ENCODE results near the gene ELANE.
"Not testable (repeated sequence)": the region's sequence is repeated elsewhere in the genome, so short reads cannot be mapped to it uniquely, and the experiment has no call there.

The ELANE gene

DNA sequence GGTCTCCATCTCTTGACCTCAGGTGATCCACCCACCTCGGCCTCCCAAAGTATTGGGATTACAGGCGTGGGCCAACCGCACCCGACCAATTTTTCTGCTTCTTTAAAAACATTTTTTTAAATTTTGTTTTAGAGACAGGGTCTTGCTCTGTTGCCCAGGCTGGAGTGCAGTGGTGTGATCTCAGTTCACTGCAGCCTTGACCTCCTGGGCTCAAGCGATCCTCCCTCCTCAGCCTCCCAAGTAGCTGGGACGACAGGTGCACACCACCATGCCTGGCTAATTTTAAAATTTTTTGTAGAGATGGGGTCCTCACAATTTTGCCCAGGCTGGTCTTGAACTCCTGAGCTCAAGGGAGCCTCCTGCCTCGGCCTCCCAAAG, 9.3 kb upstream of the ELANE start:
- DNase-seq (ENCODE audit: low read depth in 3 of 3) = not testable (repeated sequence)

DNA sequence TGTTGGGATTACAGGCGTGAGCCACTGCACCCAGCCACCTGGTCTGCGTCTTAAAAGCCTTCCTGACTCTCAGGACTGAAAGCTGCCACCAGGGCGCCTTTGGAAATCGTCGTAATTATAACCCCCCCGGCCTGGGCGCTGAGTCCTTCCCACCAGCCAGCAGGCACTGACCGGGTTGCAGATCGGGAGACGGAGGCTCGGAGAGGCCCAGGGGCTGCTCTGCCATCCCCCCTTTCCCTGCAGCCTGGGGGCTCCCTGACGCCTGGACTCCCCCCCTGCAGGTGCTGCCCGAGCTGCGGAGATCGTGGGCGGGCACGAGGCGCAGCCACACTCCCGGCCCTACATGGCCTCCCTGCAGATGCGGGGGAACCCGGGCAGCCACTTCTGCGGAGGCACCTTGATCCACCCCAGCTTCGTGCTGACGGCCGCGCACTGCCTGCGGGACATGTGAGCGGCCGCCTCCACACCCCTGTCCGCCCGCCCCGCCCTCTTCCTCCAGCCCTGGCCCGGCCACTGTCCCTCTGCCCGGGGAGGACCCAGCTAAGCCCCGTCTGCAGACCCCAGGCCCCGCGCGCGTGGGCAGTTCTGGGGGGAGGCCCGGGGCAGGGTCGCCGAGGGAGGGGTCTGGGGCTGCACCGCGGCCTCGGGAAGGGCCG, 8.8 kb upstream of the ELANE start:
- DNase-seq (ENCODE audit: low read depth in 3 of 3) = no peak

DNA sequence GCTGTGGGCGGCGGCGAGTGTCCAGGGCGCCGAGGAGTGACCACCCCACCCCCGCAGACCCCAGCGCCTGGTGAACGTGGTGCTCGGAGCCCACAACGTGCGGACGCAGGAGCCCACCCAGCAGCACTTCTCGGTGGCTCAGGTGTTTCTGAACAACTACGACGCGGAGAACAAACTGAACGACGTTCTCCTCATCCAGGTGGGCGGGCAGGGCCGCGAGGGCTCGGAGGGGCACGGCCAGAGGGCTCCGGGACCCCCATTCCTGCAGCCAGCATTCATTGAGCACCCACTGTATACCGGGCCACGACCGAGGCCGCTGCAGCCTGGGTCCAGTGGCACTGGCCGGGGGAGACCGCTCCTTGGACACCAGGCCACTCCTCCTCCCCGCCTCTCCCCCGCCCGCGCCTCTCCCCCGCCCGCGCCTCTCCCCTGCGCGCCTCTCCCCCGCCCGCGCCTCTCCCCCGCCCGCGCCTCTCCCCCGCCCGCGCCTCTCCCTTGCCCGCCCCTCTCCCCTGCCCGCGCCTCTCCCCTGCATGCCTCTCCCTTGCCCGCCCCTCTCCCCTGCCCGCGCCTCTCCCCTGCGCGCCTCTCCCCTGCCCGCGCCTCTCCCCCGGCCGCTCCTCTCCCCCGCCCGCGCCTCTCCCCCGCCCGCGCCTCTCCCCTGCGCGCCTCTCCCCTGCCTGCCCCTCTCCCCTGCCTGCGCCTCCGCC, 8.1 kb upstream of the ELANE start:
- no peak for DNase-seq (ENCODE audit: low read depth in 3 of 3)

DNA sequence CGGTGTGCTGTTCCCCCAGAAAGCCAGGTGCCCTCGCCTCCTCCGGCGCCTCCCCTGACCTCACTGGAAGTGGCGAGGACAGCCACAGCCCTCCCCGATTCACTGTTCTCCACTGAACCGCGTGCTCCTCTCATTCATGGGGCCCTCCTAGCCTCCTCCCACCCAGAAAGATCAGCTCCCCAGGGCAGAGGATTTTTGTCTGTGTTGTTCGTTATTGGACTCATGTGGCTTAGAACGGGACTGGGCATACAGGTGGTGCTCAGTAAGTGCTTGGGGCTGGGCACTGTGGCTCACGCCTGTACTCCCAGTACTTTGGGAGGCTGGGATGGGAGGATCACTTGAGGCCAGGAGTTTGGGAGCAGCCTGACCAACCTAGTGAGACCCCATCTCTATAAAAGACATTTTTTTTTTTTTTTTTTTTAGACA, 7.5 kb upstream of the ELANE start:
- no peak for DNase-seq (ENCODE audit: low read depth in 3 of 3)

DNA sequence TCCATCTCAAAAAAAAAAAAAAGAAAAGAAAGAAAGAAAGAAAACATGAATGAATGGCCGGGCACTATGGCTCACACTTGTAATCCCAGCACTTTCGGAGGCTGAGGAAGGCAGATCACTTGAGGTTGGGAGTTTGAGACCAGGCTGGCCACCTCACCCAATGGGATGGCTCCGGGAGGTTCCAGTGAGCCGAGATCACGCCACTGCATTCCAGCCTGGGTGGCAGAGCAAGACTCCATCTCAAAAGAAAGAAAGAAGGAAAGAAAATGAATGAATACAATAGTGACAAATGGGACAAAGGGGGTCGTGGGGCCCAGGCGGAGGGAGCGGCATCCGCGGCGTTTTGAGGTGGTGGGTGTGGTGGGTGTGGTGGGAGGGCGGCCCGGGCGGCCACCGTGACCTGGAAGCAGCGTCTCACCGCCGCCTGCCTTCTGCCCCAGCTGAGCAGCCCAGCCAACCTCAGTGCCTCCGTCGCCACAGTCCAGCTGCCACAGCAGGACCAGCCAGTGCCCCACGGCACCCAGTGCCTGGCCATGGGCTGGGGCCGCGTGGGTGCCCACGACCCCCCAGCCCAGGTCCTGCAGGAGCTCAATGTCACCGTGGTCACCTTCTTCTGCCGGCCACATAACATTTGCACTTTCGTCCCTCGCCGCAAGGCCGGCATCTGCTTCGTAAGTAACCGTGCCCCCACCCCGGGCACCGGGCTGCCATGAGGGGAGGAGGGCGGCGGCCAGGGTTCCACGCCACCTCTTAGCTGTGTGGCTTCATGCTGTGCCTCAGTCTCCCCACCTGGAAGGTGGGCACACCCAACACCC, 6.2 kb upstream of the ELANE start:
- DNase-seq (ENCODE audit: low read depth in 3 of 3) = no peak

DNA sequence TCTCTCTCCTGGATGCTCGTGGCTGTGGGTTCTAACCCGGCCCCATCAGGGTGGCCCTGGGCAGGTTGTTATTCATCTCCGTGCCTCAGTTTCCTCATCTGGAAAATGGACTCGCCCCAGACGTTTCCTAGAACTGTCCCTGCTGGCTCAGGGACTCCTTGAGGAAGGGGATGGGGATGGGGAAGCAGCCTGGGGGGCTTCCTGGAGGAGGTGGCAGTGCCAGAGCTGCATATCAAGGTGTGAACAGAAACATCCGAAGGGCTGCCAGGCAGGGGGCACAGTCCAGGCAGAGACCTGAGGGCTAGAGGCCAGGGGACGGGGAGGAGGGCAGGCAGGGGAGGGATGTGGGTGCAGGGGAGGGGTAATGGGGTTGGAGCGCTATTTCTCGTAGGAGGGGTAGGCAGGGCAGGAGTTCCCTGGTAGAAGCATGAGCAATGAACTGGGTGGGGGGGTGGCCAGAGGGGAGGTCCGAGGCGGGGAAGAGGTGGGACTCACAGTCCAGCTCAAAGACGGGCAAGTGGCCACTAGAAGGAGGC, 3.6 kb upstream of the ELANE start:
- no peak for DNase-seq (ENCODE audit: low read depth in 3 of 3)

DNA sequence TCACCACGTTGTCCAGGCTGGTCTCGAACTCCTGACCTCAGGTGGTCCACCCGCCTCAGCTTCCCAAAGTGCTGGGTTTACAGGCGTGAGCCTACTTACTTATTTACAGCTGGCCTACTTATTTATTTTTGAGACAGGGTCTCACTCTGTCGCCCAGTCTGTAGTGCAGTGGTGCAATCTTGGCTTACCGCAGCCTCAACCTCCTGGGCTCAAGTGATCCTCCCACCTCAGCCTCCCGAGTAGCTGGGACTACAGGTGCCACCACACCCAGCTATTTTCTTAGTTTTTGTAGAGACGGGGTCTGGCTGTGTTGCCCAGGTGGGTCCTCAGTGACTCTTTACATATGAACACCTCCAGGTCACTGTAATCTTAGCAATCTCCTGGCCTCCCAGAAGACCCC, 2.9 kb upstream of the ELANE start:
- DNase-seq (ENCODE audit: low read depth in 3 of 3) = not testable (repeated sequence)

DNA sequence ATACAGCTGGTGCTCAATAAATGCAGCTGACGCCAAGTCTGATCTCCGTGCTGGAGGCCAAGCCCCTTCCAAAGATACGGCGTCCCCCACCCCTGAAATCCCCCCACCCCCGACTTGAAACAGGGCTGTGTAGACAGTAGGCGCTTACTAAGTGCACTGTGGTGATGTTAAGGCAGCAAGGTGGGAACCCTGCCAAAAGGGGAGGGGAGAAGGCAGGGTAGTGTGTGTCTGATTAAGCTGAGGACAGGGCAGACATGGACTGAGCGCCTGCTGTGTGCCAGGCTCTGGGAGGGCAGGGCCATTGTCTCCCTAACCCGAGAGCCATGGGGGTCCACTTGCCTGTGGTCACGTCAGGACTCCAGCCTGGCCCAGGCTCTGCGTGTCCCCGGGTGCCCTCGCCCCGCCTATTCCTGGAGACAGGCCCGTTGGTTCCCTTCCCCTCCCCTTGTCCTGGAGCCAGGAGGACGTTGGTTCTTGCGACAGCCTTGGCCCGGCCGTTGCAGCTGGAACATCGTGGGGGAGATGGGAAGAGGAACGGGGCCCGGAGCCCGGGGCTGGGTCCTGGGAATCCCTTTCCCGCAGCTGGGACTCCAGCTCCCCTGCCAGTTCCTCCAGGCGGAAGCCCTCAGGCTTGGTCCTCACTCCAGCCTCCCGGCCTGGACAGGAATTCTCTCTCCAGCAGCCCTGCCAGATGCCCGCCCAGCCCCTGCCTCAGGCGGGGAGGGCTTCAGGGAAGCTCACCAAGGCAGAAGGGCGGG, 1.7 kb upstream of the ELANE start:
- no peak for DNase-seq (ENCODE audit: low read depth in 3 of 3)

DNA sequence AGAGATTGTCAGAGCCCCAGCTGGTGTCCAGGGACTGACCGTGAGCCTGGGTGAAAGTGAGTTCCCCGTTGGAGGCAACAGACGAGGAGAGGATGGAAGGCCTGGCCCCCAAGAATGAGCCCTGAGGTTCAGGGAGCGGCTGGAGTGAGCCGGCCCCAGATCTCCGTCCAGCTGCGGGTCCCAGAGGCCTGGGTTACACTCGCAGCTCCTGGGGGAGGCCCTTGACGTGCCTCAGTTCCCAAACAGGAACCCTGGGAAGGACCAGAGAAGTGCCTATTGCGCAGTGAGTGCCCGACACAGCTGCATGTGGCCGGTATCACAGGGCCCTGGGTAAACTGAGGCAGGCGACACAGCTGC, 1.1 kb upstream of the ELANE start:
- no peak for DNase-seq (ENCODE audit: low read depth in 3 of 3)

DNA sequence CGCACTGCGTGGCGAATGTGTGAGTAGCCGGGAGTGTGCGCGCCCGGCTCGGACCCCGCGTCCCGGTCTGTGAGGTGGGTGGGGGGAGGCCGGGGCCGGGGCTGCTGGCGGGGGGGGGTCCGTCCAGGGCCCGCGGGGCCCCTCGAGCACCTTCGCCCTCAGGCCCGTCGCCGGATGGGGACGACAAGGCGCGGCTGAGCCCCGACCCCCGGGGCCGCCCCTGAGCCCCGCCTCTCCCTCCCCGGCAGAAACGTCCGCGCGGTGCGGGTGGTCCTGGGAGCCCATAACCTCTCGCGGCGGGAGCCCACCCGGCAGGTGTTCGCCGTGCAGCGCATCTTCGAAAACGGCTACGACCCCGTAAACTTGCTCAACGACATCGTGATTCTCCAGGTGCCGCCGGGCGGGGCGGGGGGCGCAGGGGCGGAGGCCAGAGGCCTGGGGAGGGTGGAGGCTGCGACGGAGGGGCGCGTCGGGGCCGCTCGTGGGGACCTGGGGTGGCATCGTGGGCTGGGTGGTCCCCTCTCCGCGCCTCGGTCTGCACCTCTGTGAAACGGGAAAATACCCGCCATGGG, 997 bp downstream of the ELANE start:
- DNase-seq (ENCODE audit: low read depth in 3 of 3) = no peak

DNA sequence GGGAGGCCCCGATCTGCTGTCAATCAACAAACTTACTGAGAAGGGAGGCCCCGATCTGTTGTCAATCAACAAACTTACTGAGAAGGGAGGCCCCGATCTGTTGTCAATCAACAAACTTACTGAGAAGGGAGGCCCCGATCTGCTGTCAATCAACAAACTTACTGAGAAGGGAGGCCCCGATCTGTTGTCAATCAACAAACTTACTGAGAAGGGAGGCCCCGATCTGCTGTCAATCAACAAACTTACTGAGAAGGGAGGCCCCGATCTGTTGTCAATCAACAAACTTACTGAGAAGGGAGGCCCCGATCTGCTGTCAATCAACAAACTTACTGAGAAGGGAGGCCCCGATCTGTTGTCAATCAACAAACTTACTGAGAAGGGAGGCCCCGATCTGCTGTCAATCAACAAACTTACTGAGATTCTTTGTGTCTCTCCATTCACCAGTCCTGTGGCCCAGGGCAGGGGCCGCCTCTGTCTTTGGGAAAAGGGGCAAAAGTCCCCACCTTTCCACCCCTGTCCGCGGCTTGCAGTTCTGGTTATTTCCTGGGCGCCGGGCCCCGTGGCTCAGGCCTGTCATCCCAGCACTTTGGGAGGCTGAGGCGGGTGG, 1.6 kb downstream of the ELANE start:
- DNase-seq (ENCODE audit: low read depth in 3 of 3) = not testable (repeated sequence)

DNA sequence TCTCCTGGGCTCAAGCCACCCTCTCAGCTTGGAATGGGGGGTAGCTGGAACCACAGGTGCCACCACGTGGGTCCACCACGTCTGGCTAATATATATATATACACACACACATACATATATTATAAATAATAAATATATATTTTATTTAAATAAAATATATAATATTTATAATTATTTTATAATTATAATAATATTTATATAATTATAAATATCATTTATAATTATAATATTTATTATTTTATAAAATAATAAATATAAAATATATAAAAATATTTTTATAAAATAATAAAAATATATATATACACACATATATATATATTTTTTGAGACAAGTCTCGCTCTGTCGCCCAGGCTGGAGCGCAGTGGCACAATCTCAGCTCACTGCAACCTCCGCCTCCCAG, 2.4 kb downstream of the ELANE start:
- no peak for DNase-seq (ENCODE audit: low read depth in 3 of 3)

DNA sequence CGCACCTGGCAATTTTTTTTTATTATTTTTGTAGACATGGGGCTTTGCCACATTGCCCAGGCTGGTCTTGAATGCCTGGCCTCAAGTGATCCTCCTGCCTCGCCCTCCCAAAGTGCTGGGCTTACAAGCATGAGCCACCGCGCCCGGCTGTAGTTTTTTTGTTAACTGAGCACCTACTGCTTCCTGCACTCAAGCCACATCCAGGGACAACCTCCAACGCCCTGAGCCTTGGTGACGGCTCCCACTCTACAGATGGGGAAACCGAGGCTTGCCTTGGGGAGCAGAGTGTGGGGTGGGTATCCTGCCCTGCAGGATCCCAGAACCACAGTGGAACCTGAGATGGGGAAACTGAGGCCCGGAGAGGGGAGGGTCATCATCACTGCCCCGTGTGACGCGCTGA, 3.0 kb downstream of the ELANE start:
- no peak for DNase-seq (ENCODE audit: low read depth in 3 of 3)

DNA sequence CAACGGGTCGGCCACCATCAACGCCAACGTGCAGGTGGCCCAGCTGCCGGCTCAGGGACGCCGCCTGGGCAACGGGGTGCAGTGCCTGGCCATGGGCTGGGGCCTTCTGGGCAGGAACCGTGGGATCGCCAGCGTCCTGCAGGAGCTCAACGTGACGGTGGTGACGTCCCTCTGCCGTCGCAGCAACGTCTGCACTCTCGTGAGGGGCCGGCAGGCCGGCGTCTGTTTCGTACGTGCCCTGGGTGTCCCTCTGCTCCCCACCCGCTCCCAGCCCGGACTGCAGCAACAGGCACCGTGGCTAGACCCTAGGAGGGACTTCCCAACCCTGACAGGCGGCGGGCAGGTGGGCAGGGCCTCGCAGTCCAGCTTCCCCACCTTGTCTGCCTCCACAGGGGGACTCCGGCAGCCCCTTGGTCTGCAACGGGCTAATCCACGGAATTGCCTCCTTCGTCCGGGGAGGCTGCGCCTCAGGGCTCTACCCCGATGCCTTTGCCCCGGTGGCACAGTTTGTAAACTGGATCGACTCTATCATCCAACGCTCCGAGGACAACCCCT, 3.5 kb downstream of the ELANE start:
- DNase-seq (ENCODE audit: low read depth in 3 of 3) = no peak

DNA sequence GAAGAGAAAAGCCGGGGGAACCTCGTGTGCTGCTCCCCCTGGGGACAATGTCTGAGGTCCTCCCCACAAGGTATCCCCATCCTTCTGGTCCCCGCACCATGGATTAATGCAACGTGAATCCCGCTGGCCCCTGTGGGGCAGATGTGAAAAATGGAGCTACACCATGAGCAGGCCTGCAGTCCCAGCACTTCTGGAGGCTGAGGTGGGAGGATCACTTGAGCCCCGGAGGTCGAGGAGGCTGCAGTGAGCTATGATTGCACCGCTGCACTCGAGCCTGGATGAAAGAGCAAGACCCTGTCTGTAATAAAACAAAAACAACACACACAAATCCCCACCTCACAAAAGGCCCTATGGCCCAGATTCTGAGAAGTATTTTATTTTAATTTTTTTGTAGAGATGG, 6.2 kb downstream of the ELANE start:
- DNase-seq (ENCODE audit: low read depth in 3 of 3) = no peak

DNA sequence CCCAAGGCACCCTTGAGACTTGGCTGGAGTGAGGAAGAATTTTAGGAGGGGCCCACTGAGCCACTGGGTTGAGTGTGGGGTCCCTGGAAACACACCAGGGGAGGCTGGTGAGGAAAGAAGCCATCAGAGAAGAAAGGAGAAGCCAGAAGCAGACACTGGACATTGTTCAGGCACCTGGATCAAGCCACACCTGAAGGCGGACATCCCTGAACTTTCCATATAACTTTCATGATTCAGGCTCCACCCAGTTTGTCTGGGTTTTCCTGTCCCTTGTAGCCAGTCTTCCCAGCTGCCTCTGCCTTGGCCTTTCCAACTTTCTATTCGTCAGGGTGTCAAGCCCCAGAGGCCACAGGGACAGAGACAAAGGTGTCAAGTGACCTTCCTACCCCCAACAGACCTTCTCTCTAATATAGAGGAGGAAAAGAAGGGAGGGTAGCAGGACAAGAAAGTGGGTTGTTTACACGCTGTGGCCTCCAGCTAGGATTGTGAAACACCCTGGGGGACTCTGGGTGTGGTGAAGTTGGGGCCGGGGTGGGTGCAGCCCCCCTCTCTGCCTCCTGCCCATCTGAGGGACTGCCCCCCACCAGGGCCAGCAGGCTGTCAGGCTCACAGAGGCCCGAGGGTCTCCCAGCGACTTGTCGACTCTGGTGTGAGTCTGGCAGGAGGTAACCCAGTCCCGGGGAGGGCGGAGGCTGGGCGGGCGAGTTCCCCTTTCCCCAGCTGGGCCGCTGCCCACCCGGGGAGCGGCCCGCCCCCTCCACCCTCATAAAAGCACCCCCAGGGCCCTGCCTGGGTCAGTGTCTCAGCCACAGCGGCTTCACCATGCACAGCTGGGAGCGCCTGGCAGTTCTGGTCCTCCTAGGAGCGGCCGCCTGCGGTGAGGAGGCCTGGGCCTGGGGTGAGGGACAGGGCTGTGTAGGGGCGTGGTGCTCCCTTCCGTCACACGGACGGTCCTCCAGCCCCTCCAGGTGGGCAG, 7.1 kb downstream of the ELANE start, which contains the start of gene CFD:
TSS of gene CFD (plus strand) at position 797 of the 976 bp plus-strand sequence. CDS start at position 823, 26 bp downstream.
- DNase-seq (ENCODE audit: low read depth in 3 of 3) = no peak

DNA sequence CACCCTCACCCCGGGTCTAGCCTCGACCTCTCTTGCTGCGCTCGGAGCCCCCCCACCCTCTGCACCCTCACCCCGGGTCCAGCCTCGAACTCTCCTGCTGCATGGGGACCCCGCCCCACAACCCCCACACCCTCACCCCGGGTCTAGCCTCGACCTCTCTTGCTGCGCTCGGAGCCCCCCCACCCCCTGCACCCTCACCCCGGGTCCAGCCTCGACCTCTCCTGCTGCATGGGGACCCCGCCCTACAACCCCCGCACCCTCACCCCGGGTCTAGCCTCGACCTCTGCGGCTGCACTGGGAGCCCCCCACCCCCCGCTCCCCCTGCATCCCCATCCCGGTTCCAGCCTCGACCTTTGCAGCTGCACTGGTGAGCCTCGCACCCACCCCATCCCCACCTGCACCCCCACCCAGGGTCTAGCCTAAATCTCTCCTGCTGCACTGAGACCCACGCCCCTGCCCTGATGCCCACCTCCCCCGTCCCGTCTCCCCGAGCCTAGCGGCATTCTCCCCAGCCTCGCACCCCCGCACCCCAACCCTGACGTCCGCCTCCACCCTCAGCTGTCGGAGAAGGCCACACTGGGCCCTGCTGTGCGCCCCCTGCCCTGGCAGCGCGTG, 9.1 kb downstream of the ELANE start:
- DNase-seq (ENCODE audit: low read depth in 3 of 3) = no peak

DNA sequence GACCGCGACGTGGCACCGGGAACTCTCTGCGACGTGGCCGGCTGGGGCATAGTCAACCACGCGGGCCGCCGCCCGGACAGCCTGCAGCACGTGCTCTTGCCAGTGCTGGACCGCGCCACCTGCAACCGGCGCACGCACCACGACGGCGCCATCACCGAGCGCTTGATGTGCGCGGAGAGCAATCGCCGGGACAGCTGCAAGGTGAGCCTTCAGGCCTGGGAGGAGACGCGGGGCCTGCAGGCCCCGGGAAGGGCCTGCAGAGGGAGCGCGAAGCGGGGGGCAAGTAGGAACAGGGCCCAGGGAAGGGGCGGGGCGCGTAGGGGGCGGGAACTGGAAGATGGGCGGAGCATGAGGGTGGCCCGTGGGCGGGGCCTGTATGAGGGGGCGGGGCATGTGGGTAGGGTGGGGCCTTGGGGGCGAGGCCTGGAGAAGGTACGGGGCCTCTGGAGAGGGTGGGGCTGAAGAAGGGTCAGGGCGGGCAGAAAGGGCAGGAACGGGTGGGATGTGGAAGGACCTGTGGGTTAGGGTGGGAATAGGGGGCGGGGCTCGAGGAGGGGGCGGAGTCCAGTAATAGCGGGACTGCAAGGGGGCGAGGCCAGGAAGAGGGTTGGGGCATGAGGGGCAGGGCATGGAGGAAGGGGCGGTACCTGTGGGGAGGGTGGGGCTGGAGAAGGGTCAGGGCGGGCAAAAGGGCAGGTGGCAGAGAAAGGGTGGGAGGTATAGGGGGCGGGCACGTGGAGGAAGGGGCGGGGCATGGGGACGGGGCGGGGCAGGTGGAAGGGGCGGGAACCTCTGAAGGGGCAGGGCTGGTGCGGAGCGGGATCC, 9.9 kb downstream of the ELANE start:
- DNase-seq (ENCODE audit: low read depth in 3 of 3) = peak; percentile 41 to 82 (median 72)
